Vagina (tissue), 2 donors: ENCODE measurements around the gene RPS8.
A peak's percentile ranks its signal among the peaks of the same experiment; 100 is the strongest.

Source experiments
- POLR2A ChIP-seq, 2 donors: fragments of 450-650 bp; IDR thresholded peaks; one replicate each; pipeline ENCODE4 v1.6.1; 2017; ENCODE audit warnings: antibody characterized with exemption in 2 of 2, mild to moderate bottlenecking in 2 of 2, moderate library complexity in 2 of 2
- POLR2AphosphoS5 ChIP-seq, 2 donors: sonication (generic); formaldehyde crosslinking; IDR thresholded peaks; one replicate each; pipeline ENCODE4 v1.9.0; 2017; ENCODE audit warnings: antibody characterized with exemption in 2 of 2, mild to moderate bottlenecking in 2 of 2, low read depth in 1 of 2; ENCODE audit not compliant: insufficient read depth in 1 of 2
- TF ChIP-seq, protein P1 (sequence below), 3 experiments: fragments of 450-650 bp in 2 of 3; fragments of 200-600 bp in 1 of 3; sonication (generic) in 1 of 3; IDR thresholded peaks; one replicate each; pipeline ENCODE4 v1.5.1; 2017 to 2019; ENCODE audit warnings: antibody characterized with exemption in 3 of 3, mild to moderate bottlenecking in 2 of 3, moderate library complexity in 2 of 3

- TF ChIP-seq POLR2AphosphoS5 (IDR thresholded peaks at IDR 0.05; ENCODE audit: insufficient read depth in 1 of 2, low read depth in 1 of 2) (peak in 1 of 2 donors; percentile 64), POLR2A (IDR thresholded peaks at IDR 0.05) (no peak)
- TF ChIP-seq, protein P1, sequence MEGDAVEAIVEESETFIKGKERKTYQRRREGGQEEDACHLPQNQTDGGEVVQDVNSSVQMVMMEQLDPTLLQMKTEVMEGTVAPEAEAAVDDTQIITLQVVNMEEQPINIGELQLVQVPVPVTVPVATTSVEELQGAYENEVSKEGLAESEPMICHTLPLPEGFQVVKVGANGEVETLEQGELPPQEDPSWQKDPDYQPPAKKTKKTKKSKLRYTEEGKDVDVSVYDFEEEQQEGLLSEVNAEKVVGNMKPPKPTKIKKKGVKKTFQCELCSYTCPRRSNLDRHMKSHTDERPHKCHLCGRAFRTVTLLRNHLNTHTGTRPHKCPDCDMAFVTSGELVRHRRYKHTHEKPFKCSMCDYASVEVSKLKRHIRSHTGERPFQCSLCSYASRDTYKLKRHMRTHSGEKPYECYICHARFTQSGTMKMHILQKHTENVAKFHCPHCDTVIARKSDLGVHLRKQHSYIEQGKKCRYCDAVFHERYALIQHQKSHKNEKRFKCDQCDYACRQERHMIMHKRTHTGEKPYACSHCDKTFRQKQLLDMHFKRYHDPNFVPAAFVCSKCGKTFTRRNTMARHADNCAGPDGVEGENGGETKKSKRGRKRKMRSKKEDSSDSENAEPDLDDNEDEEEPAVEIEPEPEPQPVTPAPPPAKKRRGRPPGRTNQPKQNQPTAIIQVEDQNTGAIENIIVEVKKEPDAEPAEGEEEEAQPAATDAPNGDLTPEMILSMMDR (IDR thresholded peaks at IDR 0.05), result no peak
These were observed 51.2 kb downstream of the RPS8 start for GRCh38 chr1:44826375-44827196.
